ENCODE results near the gene KRT71.

The KRT71 gene

DNA sequence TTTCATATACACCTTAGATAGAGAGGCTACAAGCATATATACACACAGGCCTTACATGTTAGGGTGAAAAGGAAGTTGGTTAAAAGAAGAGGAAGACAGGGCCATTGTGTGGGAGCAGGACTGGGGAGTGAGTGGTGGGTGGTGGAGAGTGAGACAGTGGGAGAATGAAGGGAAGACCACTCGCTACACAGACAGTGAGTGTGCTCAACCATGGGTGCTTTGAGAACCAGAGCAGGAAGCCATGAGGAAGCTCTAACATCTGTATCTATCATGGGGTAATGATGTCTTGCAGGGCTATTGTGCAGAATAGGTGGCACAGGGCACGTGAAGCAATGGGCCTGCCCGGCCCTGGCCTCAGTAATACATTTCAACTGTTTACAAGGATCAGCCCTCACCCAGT is 32.1 kb upstream of the KRT71 start:
- Histone ChIP-seq H3K4me3 (ENCODE audit: low read depth, low read length) (no peak overlapping the region), H3K36me3 (ENCODE audit: control insufficient read depth, insufficient read depth, low read length) (no peaks in the 10 kb centered on the region), H3K4me1 (ENCODE audit: control insufficient read depth, insufficient read depth, low read length) (peaks cover 2% of the 10 kb centered on the region), H3K9ac (ENCODE audit: low read depth, low read length) (no peak overlapping the region), H3K27me3 (ENCODE audit: control insufficient read depth, insufficient read depth, low read length) (no peaks in the 10 kb centered on the region), H3K9me3 (ENCODE audit: control insufficient read depth, insufficient read depth, low read length) (no peaks in the 10 kb centered on the region)

DNA sequence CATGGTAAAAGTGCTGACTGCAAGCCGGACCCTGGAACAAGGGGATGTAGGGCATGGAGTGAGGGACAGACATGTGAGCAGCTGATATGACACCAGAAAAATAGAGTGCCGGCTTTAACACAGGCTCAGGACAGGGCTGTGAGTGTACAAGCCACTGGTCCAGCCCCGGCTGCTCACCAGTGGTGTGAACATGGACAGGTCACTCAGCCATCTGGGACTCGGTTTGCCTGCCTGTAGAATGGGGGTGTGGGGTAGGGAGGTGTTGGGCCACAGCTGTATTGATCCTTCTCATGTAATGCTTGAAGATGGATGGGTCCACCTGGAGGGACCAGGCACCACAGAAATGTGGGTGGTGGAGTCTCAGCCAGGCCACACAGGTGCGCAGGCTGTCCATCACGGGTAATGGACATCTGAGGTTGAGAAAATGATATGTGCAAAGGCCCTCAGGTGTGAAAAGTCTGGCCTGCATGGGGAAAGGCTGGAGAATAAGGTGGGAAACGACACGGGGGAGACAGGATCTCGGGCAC is 31.3 kb upstream of the KRT71 start:
- H3K36me3 ChIP-seq (ENCODE audit: control insufficient read depth, insufficient read depth, low read length): no peaks in the 10 kb centered on the region
- no peaks in the 10 kb centered on the region for H3K9me3 ChIP-seq (ENCODE audit: control insufficient read depth, insufficient read depth, low read length)
- H3K27me3 ChIP-seq (ENCODE audit: control insufficient read depth, insufficient read depth, low read length): no peaks in the 10 kb centered on the region
- H3K9ac ChIP-seq (ENCODE audit: low read depth, low read length): no peak overlapping the region
- H3K4me1 ChIP-seq (ENCODE audit: control insufficient read depth, insufficient read depth, low read length): peaks cover 2% of the 10 kb centered on the region
- H3K4me3 ChIP-seq (ENCODE audit: low read depth, low read length): no peak overlapping the region

DNA sequence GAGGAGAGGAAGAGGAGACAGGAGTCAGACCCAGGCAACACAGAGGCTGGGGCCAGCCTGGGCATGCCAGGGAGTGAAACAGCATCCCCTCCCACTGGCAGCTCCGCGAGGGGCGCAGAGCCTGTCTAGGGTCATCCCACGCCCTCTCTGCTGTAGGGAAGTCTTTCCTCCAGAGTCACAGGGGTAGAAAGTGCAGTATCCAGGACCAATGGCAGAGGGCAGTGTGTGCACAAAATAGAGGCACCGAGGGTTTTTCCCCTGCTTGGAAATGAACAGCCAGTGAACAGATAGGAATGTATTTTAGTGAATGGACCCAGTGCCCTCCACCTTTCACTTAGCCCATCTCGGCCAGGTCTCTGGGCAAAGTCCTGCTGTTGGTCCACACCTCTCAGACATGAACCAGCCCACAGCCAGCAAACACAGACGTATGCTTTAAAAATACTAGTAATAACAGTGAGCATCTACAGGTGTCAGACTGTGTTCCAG is 30.1 kb upstream of the KRT71 start:
- Histone ChIP-seq H3K27me3 (ENCODE audit: control insufficient read depth, insufficient read depth, low read length) (no peaks in the 10 kb centered on the region), H3K36me3 (ENCODE audit: control insufficient read depth, insufficient read depth, low read length) (no peaks in the 10 kb centered on the region), H3K9ac (ENCODE audit: low read depth, low read length) (no peak overlapping the region), H3K4me1 (ENCODE audit: control insufficient read depth, insufficient read depth, low read length) (peaks cover 2% of the 10 kb centered on the region), H3K4me3 (ENCODE audit: low read depth, low read length) (no peak overlapping the region), H3K9me3 (ENCODE audit: control insufficient read depth, insufficient read depth, low read length) (no peaks in the 10 kb centered on the region)

DNA sequence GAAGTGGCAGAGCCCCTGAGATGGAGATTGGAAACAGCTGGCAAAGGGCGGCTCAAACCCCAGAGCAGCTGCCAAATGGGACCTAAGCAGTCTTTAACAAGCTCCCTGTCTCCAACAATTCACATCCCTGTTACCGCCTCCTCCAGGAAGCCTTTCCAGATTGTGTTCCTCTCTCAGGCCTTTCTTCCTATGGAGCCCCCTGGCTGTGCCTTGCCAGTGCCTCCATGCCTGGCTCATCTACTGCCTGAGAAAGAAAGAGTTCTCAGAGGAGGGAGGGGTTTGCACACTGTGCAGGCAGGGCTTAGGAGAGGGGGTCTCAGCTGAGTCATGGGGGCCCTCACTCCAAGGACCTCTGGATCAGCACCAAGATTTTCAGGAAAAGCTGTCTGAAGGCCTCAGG is 29.5 kb upstream of the KRT71 start:
- H3K4me3 ChIP-seq (ENCODE audit: low read depth, low read length): no peak overlapping the region
- no peaks in the 10 kb centered on the region for H3K27me3 ChIP-seq (ENCODE audit: control insufficient read depth, insufficient read depth, low read length)
- H3K36me3 ChIP-seq (ENCODE audit: control insufficient read depth, insufficient read depth, low read length): no peaks in the 10 kb centered on the region
- no peaks in the 10 kb centered on the region for H3K9me3 ChIP-seq (ENCODE audit: control insufficient read depth, insufficient read depth, low read length)
- H3K9ac ChIP-seq (ENCODE audit: low read depth, low read length): no peak overlapping the region
- peaks cover 2% of the 10 kb centered on the region for H3K4me1 ChIP-seq (ENCODE audit: control insufficient read depth, insufficient read depth, low read length)

DNA sequence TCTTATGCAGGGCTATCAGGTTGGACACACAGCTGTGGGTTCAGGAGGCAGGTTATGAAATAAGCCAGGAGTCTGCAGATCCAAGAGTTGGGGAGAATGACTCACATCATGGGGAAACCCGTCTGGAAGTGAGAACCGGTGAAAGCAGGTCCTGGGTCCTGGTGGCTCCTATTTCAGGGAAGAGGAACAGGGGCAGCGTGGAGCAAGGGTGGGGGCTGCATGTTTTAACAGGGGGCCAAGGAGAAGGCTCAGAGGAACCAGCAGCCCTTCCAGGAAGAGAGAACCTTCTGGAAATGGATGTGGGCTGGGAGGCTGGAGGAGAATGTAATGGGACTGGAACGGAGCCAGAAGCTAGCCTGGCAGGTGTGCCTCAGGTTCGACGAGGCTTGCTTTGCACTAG is 28.5 kb upstream of the KRT71 start:
- H3K4me1 ChIP-seq (ENCODE audit: control insufficient read depth, insufficient read depth, low read length): peaks cover 2% of the 10 kb centered on the region
- no peak overlapping the region for H3K9ac ChIP-seq (ENCODE audit: low read depth, low read length)
- H3K27me3 ChIP-seq (ENCODE audit: control insufficient read depth, insufficient read depth, low read length): no peaks in the 10 kb centered on the region
- H3K4me3 ChIP-seq (ENCODE audit: low read depth, low read length): no peak overlapping the region
- no peaks in the 10 kb centered on the region for H3K9me3 ChIP-seq (ENCODE audit: control insufficient read depth, insufficient read depth, low read length)
- no peaks in the 10 kb centered on the region for H3K36me3 ChIP-seq (ENCODE audit: control insufficient read depth, insufficient read depth, low read length)

DNA sequence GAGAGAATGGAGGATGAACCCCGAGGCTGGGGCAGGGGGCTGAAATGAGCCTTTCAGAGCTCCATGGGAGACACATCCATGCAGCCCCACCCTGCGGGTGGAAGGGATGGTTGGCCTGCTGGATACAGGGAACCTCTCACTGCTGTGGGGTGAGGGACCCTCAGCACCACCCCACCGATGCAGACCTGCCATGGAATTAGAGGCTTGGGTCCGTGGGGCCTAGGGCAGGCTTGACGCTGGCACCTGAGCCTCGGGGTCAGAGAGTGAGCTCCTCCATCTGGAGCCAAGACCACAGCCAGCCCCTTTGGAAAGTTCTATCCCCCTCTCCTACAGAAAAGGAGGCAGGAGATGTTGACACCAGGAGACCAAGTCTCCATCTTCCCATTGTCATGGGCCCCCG is 28.1 kb upstream of the KRT71 start:
- Histone ChIP-seq H3K36me3 (ENCODE audit: control insufficient read depth, insufficient read depth, low read length) (no peaks in the 10 kb centered on the region), H3K4me3 (ENCODE audit: low read depth, low read length) (no peak overlapping the region), H3K9me3 (ENCODE audit: control insufficient read depth, insufficient read depth, low read length) (no peaks in the 10 kb centered on the region), H3K4me1 (ENCODE audit: control insufficient read depth, insufficient read depth, low read length) (peaks cover 2% of the 10 kb centered on the region), H3K27me3 (ENCODE audit: control insufficient read depth, insufficient read depth, low read length) (no peaks in the 10 kb centered on the region), H3K9ac (ENCODE audit: low read depth, low read length) (no peak overlapping the region)

DNA sequence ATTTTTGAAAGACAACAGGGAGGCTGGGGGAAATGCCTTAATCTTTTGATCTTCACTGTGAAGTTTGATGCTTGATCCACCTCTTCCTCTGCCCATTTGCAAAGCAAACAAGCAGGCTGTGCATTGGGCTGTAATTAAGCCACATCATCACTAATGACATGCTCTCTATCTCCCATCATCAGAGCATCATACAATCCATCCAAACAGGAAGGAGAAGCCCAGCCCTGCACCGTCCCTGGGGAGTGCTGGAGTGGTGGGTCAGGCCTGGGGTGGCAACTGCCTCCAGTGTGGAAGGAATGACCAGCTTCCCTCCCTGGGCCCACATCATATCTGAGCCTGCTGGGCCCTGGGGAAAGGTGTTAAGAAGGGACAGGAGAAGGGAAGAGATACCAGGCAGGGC is 27.6 kb upstream of the KRT71 start:
- Histone ChIP-seq H3K27me3 (ENCODE audit: control insufficient read depth, insufficient read depth, low read length) (no peaks in the 10 kb centered on the region), H3K9ac (ENCODE audit: low read depth, low read length) (no peak overlapping the region), H3K4me3 (ENCODE audit: low read depth, low read length) (no peak overlapping the region), H3K4me1 (ENCODE audit: control insufficient read depth, insufficient read depth, low read length) (peaks cover 2% of the 10 kb centered on the region), H3K9me3 (ENCODE audit: control insufficient read depth, insufficient read depth, low read length) (no peaks in the 10 kb centered on the region), H3K36me3 (ENCODE audit: control insufficient read depth, insufficient read depth, low read length) (no peaks in the 10 kb centered on the region)

DNA sequence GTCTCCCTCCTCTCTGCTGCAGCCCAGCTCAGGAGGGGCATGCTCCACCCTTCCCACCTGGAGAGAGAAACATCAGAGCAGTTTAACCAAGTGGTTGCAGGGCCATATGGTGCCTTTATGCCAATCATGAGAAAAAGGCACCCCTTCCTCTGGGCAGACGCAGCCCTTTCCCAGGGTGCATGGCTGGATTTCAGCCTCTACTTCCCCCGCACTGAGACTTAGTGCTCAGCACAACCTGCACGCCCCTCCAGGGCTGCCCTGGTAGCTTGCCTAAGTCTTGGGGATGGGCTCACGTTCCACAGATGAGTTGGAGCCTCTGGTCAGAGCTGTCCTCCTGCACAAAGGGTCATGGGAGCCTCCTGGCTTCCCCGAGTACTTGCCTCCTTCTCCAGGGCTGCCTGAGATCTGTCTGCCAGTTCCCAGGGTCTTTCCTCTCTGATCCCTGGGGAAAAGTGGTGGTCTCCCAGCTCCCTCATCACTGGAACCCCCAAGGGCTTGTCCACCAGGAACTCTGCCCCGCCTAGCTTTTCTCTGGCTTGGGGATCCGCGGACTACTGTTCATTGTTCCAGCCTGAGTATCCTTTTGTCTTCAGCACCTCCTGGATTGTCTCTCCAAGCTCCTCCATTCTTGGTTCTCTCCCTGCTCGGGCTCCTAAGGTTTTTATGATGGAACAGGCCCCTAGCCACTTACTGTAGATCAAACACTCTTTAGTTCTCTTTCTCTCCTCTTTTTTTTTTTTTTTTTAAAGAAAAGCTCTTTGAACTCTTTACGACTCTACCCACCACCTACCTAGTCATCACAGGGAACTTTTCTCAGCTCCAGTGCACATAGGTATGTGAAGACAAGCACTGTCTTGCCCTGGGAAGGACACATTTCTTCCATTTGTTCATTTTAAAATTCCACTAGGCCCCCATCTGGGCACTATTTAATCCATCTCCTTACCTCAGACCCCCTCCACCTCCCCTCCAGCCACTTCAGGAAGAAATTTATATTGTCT is 26.8 kb upstream of the KRT71 start:
- no peaks in the 10 kb centered on the region for H3K27me3 ChIP-seq (ENCODE audit: control insufficient read depth, insufficient read depth, low read length)
- H3K9ac ChIP-seq (ENCODE audit: low read depth, low read length): no peak overlapping the region
- H3K4me1 ChIP-seq (ENCODE audit: control insufficient read depth, insufficient read depth, low read length): peaks cover 2% of the 10 kb centered on the region
- H3K4me3 ChIP-seq (ENCODE audit: low read depth, low read length): no peak overlapping the region
- no peaks in the 10 kb centered on the region for H3K9me3 ChIP-seq (ENCODE audit: control insufficient read depth, insufficient read depth, low read length)
- H3K36me3 ChIP-seq (ENCODE audit: control insufficient read depth, insufficient read depth, low read length): no peaks in the 10 kb centered on the region

DNA sequence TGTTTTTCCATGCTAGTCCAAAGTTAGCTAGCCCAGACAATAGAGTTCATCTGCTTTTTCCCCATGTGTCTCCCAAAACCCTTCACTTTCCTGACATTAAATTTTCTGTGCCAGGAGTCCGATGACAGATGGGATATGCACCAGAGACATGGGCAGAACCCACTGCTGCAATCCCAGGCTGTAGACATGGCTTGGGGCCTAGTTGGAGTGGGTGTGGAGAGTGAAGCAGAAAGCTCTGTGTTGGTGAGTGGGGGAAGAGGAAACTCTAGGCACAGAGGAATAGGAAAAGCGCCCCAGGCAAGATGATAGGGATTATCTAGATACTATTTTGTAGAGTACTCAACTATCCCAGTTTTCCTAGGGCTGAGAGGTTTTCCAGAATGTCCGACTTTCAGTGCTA is 25.5 kb upstream of the KRT71 start:
- Histone ChIP-seq H3K27me3 (ENCODE audit: control insufficient read depth, insufficient read depth, low read length) (no peaks in the 10 kb centered on the region), H3K9me3 (ENCODE audit: control insufficient read depth, insufficient read depth, low read length) (no peaks in the 10 kb centered on the region), H3K9ac (ENCODE audit: low read depth, low read length) (no peak overlapping the region), H3K36me3 (ENCODE audit: control insufficient read depth, insufficient read depth, low read length) (no peaks in the 10 kb centered on the region), H3K4me1 (ENCODE audit: control insufficient read depth, insufficient read depth, low read length) (peaks cover 2% of the 10 kb centered on the region), H3K4me3 (ENCODE audit: low read depth, low read length) (no peak overlapping the region)

DNA sequence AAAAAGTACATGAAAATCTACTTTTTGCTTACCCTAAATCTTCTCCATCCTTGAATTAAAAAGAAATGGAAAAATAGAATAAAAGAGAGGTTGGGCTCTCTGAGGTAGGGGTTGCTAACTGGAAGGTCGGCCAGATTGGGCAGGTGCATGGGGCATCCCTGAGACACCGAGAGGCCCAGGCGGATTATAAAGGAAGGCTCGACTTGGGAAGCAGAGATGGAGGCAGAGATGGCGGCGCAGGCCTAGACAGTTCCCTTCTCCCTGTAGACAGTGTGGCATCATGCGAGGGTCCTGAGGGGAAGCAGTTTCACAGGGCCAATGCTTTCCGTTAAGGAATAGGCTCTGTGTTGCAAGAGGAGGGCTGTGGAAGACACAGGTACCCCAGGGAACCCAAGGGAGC is 24.4 kb upstream of the KRT71 start:
- Histone ChIP-seq H3K36me3 (ENCODE audit: control insufficient read depth, insufficient read depth, low read length) (no peaks in the 10 kb centered on the region), H3K4me3 (ENCODE audit: low read depth, low read length) (no peak overlapping the region), H3K4me1 (ENCODE audit: control insufficient read depth, insufficient read depth, low read length) (no peaks in the 10 kb centered on the region), H3K27me3 (ENCODE audit: control insufficient read depth, insufficient read depth, low read length) (no peaks in the 10 kb centered on the region), H3K9me3 (ENCODE audit: control insufficient read depth, insufficient read depth, low read length) (no peaks in the 10 kb centered on the region), H3K9ac (ENCODE audit: low read depth, low read length) (no peak overlapping the region)

DNA sequence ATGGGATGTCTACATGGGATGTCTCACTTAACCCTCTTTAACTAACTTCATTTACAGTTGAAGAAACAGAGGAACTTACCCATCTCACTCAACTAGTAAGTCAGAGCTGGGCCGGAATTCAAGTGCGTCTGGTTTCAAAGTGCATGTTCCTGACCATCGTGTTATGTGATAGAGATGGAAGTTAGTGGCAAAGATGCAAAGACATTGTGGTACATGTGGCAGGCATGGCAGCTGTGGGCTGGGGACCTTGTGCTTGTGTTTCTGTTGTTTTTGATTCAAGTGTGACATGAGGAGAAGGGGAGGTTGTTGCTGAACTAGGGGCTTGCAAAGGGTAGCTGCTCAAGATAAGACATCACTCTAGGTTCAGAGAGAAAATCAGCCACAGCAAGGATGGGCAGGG is 23.0 kb upstream of the KRT71 start:
- Histone ChIP-seq H3K9ac (ENCODE audit: low read depth, low read length) (no peak overlapping the region), H3K9me3 (ENCODE audit: control insufficient read depth, insufficient read depth, low read length) (no peaks in the 10 kb centered on the region), H3K27me3 (ENCODE audit: control insufficient read depth, insufficient read depth, low read length) (no peaks in the 10 kb centered on the region), H3K4me1 (ENCODE audit: control insufficient read depth, insufficient read depth, low read length) (no peaks in the 10 kb centered on the region), H3K4me3 (ENCODE audit: low read depth, low read length) (no peak overlapping the region), H3K36me3 (ENCODE audit: control insufficient read depth, insufficient read depth, low read length) (no peaks in the 10 kb centered on the region)

DNA sequence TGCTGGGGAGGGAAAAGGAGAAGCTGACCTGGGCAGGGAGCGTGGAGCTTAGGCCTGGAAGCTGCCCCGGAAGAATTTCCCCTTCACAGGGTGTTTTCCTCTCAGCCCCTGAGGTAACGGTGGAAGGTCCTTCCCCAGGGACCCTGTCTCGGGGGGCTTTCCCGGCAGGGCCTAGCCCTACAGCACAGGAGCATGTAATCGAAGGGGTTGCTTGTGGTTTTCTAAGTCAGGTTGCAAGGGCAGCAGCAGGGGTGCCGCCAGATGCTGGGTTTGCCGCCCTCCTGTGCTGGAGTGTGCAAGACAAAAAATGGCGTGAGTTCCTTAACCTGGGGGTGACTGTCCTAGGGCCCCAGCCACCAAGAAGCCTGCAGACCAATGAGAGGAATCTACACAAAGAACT is 22.3 kb upstream of the KRT71 start:
- H3K9ac ChIP-seq (ENCODE audit: low read depth, low read length): no peak overlapping the region
- H3K4me1 ChIP-seq (ENCODE audit: control insufficient read depth, insufficient read depth, low read length): no peaks in the 10 kb centered on the region
- H3K36me3 ChIP-seq (ENCODE audit: control insufficient read depth, insufficient read depth, low read length): no peaks in the 10 kb centered on the region
- no peaks in the 10 kb centered on the region for H3K9me3 ChIP-seq (ENCODE audit: control insufficient read depth, insufficient read depth, low read length)
- H3K27me3 ChIP-seq (ENCODE audit: control insufficient read depth, insufficient read depth, low read length): no peaks in the 10 kb centered on the region
- no peak overlapping the region for H3K4me3 ChIP-seq (ENCODE audit: low read depth, low read length)
